ENCODE measurements around the gene CACNA1E.

The CACNA1E gene

GRCh38 chr1:181486098-181486420, 2.7 kb downstream of the CACNA1E start:
- no peak for TF ChIP-seq ZNF70 (CRISPR knock-in tag; IDR thresholded peaks at IDR 0.05)
- TF ChIP-seq ZC3H10 (CRISPR knock-in tag; IDR thresholded peaks at IDR 0.05), result no peak
- no peak for TF ChIP-seq SNAI2 (CRISPR knock-in tag; IDR thresholded peaks at IDR 0.05)
- TF ChIP-seq RARB (CRISPR knock-in tag; IDR thresholded peaks at IDR 0.05), result no peak
- no peak for TF ChIP-seq TCF4 (CRISPR knock-in tag; IDR thresholded peaks at IDR 0.05; ENCODE audit: borderline replicate concordance)
- TF ChIP-seq TOX (CRISPR knock-in tag; IDR thresholded peaks at IDR 0.05; ENCODE audit: borderline replicate concordance), result no peak
- TF ChIP-seq BACH2 (CRISPR knock-in tag; IDR thresholded peaks at IDR 0.05; ENCODE audit: borderline replicate concordance), result no peak
- no peak for ATAC-seq

- ATAC-seq, result no peak
- no peak for TF ChIP-seq SNAI2 (CRISPR knock-in tag; IDR thresholded peaks at IDR 0.05)
- no peak for TF ChIP-seq TOX (CRISPR knock-in tag; IDR thresholded peaks at IDR 0.05; ENCODE audit: borderline replicate concordance)
- TF ChIP-seq ISL1 (CRISPR knock-in tag; IDR thresholded peaks at IDR 0.05), result no peak
- no peak for TF ChIP-seq ZC3H10 (CRISPR knock-in tag; IDR thresholded peaks at IDR 0.05)
- TF ChIP-seq GLIS3 (CRISPR knock-in tag; IDR thresholded peaks at IDR 0.05), result no peak
- TF ChIP-seq, protein P1, sequence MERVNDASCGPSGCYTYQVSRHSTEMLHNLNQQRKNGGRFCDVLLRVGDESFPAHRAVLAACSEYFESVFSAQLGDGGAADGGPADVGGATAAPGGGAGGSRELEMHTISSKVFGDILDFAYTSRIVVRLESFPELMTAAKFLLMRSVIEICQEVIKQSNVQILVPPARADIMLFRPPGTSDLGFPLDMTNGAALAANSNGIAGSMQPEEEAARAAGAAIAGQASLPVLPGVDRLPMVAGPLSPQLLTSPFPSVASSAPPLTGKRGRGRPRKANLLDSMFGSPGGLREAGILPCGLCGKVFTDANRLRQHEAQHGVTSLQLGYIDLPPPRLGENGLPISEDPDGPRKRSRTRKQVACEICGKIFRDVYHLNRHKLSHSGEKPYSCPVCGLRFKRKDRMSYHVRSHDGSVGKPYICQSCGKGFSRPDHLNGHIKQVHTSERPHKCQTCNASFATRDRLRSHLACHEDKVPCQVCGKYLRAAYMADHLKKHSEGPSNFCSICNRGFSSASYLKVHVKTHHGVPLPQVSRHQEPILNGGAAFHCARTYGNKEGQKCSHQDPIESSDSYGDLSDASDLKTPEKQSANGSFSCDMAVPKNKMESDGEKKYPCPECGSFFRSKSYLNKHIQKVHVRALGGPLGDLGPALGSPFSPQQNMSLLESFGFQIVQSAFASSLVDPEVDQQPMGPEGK (CRISPR knock-in tag; IDR thresholded peaks at IDR 0.05; ENCODE audit: borderline replicate concordance), result no peak
- TF ChIP-seq CSRNP3 (CRISPR knock-in tag; IDR thresholded peaks at IDR 0.05), result no peak
- no peak for TF ChIP-seq ZNF565 (CRISPR knock-in tag; conservative IDR thresholded peaks at IDR 0.05; ENCODE audit: low read depth)
- no peak for TF ChIP-seq RARB (CRISPR knock-in tag; IDR thresholded peaks at IDR 0.05)
- TF ChIP-seq ZNF70 (CRISPR knock-in tag; IDR thresholded peaks at IDR 0.05), result no peak
- TF ChIP-seq ARNTL (CRISPR knock-in tag; IDR thresholded peaks at IDR 0.05; ENCODE audit: borderline replicate concordance, low read depth), result no peak
- TF ChIP-seq ESRRG (CRISPR knock-in tag; IDR thresholded peaks at IDR 0.05), result no peak
Measured at GRCh38 chr1:181488866-181489265, 5.5 kb downstream of the CACNA1E start.

DNA sequence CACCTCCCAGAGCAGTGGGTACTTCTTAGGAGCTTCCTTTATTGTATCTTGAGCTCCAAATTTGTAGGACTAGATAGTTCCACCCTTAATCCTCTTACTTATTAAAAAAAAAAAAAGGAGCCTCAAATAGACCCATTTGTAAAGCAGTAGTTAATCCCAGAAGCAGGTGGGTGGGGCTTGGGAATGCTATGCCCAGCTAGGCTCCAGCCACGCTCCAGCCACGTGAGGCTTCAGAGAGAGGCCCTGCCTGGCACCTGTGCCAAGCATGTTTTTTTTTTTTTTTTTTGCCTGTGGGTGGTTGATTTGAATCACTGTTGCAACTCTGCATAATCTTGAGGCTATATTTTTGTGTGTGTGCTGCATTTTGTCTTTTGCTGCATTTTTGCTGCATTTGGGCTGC, 7.0 kb downstream of the CACNA1E start:
- ATAC-seq, result no peak
- TF ChIP-seq SNAI2 (CRISPR knock-in tag; IDR thresholded peaks at IDR 0.05) (no peak), TSHZ2 (CRISPR knock-in tag; IDR thresholded peaks at IDR 0.05) (no peak), CREB5 (CRISPR knock-in tag; IDR thresholded peaks at IDR 0.05; ENCODE audit: low read depth) (no peak), ZFP3 (CRISPR knock-in tag; IDR thresholded peaks at IDR 0.05) (no peak), GLIS3 (CRISPR knock-in tag; IDR thresholded peaks at IDR 0.05) (no peak), BACH2 (CRISPR knock-in tag; IDR thresholded peaks at IDR 0.05; ENCODE audit: borderline replicate concordance) (no peak), OSR1 (CRISPR knock-in tag; IDR thresholded peaks at IDR 0.05) (no peak), PPARA (CRISPR knock-in tag; IDR thresholded peaks at IDR 0.05; ENCODE audit: borderline replicate concordance) (no peak), TCF4 (CRISPR knock-in tag; IDR thresholded peaks at IDR 0.05; ENCODE audit: borderline replicate concordance) (no peak), TOX (CRISPR knock-in tag; IDR thresholded peaks at IDR 0.05; ENCODE audit: borderline replicate concordance) (no peak), ISL1 (CRISPR knock-in tag; IDR thresholded peaks at IDR 0.05) (no peak)

DNA sequence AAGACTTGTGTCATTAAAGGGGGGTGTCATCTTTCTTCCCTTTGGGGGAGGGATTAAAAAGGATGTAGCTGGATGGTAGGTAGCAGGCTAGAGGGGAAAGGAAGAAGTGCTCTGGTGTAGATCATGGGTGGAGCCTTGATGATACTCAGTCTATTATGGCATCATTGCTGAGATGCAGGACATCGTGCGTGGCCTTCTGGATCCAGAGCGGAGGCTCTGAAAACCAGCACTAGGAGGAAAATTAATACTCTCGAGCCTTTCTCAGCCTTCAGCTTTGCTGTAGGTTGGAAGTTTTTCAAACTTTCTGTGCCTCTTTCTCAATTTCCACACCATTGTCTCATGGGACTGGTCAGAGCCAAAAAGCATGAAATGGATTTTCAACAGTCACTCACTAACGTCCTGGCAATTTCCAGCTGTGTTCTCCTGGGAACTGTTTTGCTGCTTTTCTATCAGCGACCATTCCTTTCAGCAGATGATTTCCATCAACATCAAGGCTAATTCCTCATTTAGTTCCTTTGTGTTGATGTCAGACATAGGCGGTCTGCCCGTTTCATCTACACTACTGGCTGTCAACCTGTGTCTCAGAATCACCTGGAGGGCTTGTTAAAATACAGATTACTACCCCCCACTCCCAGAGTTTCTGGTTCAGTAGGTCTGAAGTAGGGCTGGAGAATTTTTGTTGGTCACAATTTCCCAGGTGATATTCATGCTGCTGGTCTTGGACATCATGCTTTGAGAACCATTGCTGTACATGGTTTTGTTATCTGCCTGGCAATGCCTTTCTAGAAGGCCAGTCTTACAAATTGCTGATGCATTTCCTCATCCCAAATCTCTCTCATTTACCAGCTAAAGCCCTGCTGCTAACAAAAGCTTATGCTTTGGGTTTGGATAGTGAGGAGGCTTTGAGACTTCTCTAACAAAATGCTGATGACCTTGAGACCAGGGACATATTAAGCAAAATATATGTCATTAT, 7.7 kb downstream of the CACNA1E start:
- TF ChIP-seq ZNF70 (CRISPR knock-in tag; IDR thresholded peaks at IDR 0.05) (no peak), CREB5 (CRISPR knock-in tag; IDR thresholded peaks at IDR 0.05; ENCODE audit: low read depth) (no peak), ZNF8 (CRISPR knock-in tag; IDR thresholded peaks at IDR 0.05) (no peak), OSR1 (CRISPR knock-in tag; IDR thresholded peaks at IDR 0.05) (no peak)
- ATAC-seq, result no peak

All from SK-N-SH treated with all-trans-retinoic acid at 6 μM for 48 hours (cell line).